Vagina (tissue), 2 donors: ENCODE results near the gene DELE1.

Source experiments
- CTCF ChIP-seq, 3 experiments: fragments of 450-650 bp in 2 of 3; fragments of 200-600 bp in 1 of 3; sonication (generic) in 1 of 3; IDR thresholded peaks; one replicate each; pipeline ENCODE4 v1.5.1; 2017 to 2019; ENCODE audit warnings: antibody characterized with exemption in 3 of 3, mild to moderate bottlenecking in 2 of 3, moderate library complexity in 2 of 3
- POLR2A ChIP-seq, 2 donors: fragments of 450-650 bp; IDR thresholded peaks; one replicate each; pipeline ENCODE4 v1.6.1; 2017; ENCODE audit warnings: antibody characterized with exemption in 2 of 2, mild to moderate bottlenecking in 2 of 2, moderate library complexity in 2 of 2

- TF ChIP-seq CTCF (IDR thresholded peaks at IDR 0.05) (no peak), POLR2A (IDR thresholded peaks at IDR 0.05) (no peak)
Observed at GRCh38 chr5:141902015-141902814, 21.5 kb upstream of the DELE1 start.
